ENCODE results near the gene NSUN4. TPM values are rescaled to one million over a fixed set of nuclear protein-coding genes. Genes with fewer than 3 reads are reported as not detected.

NSUN4 gene
- total and polyA plus RNA-seq, 2 of the 13 experiments (the other 11 are each of a cell fraction or from before 2014, with no cell fraction given) = 21.5 to 23.5 TPM

DNA sequence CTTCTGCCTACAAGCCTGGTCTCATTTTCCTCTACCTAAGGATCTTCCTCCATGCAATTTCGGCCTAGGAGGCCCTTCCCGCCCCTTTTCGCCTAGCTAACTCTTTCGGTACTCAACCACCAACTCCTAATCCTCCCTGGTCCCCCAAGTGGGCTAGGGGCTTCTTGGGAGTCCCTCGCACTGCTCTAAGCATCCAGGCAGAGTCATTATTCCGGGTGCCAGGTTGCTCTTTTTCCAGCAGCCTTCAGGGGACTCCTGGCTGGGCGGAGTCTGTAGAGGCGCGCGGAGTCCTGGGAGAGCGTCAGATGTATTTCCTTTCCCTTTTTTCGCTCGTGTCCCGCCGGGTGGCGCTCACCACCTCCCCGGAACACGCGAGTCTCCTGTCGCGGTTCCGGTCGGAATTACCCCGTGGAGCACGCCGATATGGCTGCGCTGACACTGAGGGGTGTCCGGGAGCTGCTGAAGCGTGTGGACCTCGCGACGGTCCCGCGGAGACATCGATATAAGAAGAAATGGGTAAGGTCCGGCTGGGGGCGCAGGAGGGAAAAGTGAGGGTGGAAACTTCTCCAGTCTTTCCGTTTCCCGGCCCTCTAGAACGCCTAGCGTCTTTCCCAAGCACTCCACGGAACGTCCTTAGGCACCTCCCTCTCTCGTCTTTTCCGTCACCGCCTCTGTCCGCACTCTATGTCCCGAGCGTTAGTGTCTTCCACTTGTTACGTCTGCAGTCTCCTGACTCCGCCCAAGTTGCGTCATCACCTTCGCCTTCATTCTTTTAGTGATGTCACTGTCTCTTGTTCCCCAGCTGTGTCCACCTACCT is at the start of gene NSUN4 (continued):
- TF ChIP-seq MTERF4 (CRISPR knock-in tag; IDR thresholded peaks at IDR 0.05) = no peak
- TF ChIP-seq ARHGAP35 (CRISPR knock-in tag; IDR thresholded peaks at IDR 0.05; ENCODE audit: borderline replicate concordance) = peak; percentile 31; the same call in 1 of the 2 replicates
- TF ChIP-seq BCL3 (CRISPR knock-in tag; IDR thresholded peaks at IDR 0.05) = peak; percentile 22; the same call in 1 of the 2 replicates
- no peak for TF ChIP-seq WIZ (CRISPR knock-in tag; IDR thresholded peaks at IDR 0.05)
- TF ChIP-seq MAFF (IDR thresholded peaks at IDR 0.05; ENCODE audit: low read depth, low read length) = no peak
- TF ChIP-seq HDAC2 (CRISPR knock-in tag; IDR thresholded peaks at IDR 0.05) = peak; percentile 78
- TF ChIP-seq MAX (IDR thresholded peaks at IDR 0.05) = peak; percentile 90
- TF ChIP-seq ATAD3A (CRISPR knock-in tag; IDR thresholded peaks at IDR 0.05) = no peak
- TF ChIP-seq SOX6 (IDR thresholded peaks at IDR 0.05) = no peak
- TF ChIP-seq SOX6 (CRISPR knock-in tag; IDR thresholded peaks at IDR 0.05) = no peak
- TF ChIP-seq SALL2 (CRISPR knock-in tag; IDR thresholded peaks at IDR 0.05) = peak; percentile 85; the same call in 1 of the 2 replicates
- TF ChIP-seq SIN3B (IDR thresholded peaks at IDR 0.05; ENCODE audit: low read length) = peak; percentile 28; the same call in 1 of the 2 replicates
- TF ChIP-seq GZF1 (CRISPR knock-in tag; IDR thresholded peaks at IDR 0.05) = no peak

Data from HepG2 (cell line).